Measurements from ENCODE around the gene PPM1F.
"Not testable (repeated sequence)": the region's sequence is repeated elsewhere in the genome, so short reads cannot be mapped to it uniquely, and the experiment has no call there.

PPM1F gene

GRCh38 chr22:21894799-21895198 is 57.8 kb downstream of the PPM1F start:
- DNase-seq (ENCODE audit: low read depth in 2 of 2), result no peak

DNA sequence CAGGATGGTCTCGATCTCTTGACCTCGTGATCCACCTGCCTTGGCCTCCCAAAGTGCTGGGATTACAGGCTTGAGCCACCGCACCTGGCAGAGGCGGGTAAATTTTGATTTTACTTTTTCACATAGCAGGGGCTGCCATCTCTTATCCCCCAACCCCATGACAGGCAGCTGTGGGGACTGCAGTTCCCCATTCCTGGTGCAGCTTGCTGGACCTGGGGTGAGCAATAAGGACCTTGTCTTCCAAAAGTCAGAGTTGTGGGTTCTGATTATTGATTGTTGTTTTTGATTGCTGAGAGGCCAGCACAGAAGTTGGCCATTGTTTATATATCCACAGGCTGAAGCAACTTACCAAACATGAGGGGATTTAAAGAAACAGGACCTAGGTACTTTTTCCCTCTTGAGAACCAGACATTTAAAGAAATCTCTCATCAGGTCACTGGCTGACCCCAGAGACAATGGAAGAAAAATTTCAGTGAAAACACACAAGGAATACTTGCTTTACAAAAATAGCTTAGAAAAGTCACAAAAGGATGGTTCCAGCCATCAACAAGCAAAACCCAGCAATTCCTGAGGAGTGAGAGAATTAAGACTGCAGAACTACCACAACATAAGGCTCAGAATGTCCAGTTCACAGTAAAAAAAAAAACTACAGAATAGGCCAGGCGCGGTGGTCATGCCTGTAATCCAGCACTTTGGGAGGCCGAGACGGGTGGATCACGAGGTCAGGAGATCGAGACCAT is 63.2 kb downstream of the PPM1F start:
- DNase-seq (ENCODE audit: low read depth in 2 of 2), result no peak

DNA sequence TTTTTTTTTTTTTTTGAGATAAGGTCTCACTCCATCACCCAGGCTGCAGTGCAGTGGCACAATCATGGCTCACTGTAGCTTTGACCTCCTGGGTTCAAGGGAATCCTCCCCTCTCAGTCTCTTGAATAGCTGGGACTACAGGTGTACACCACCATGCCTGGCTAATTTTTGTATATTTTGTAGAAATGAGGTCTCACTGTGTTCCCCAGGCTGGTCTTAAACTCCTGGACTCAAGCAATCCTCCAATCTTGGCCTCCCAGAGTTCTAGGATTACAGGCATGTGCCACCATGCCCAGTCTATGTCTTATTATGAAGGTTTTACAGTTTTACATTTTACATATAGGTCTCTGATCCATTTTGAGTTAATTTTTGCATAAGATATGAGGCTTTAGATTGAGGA is 64.8 kb downstream of the PPM1F start:
- DNase-seq (ENCODE audit: low read depth in 2 of 2), result no peak

GRCh38 chr22:21883930-21884329 is 68.7 kb downstream of the PPM1F start:
- not testable (repeated sequence) for DNase-seq (ENCODE audit: low read depth in 2 of 2)

GRCh38 chr22:21882754-21883333 is 69.8 kb downstream of the PPM1F start:
- DNase-seq (ENCODE audit: low read depth in 2 of 2), result not testable (repeated sequence)

DNA sequence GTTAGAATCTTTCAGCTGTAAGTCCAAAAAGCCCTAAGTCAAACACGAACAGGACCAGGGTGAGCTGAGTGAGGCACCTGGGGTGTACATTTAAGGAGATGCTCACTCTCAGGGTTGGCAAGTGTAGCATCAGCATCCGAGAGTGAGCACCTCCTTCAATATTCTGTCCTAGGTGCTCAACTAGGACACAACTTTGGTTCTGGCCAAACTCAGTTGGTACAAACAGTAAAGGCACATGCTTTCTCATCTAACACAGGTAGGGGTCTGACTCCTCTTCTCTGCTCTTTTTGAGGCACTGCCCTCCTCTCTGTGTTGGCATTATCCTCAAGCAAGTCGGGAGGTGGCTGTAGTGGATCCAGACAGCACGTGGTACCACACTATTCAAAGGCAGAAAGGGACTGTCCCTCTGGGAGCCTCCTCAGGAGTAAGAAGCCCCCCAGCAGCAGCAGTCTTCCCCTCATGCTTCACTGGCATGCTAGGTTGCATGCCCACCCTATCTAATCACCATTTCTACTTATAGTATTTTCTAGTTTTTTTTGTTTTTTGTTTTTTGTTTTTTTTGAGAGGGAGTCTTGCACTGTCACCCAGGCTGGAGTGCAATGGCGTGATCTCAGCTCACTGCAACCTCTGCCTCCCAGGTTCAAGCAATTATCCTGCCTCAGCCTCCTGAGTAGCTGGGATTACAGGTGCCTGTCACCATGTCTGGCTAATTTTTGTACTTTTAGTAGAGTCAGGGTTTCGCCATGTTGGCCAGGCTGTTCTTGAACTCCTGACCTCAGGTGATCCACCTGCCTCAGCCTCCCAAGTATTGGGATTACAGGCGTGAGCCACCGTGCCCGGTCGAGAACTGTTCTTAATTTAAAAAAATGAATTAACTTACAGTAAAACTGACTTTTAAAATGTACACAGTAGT is 70.6 kb downstream of the PPM1F start:
- no peak for DNase-seq (ENCODE audit: low read depth in 2 of 2)

GRCh38 chr22:21876486-21877176 is 76.0 kb downstream of the PPM1F start:
- peak in 1 of 2 donors; percentile 9 for DNase-seq (ENCODE audit: low read depth in 2 of 2)

- DNase-seq (ENCODE audit: low read depth in 2 of 2), result not testable (repeated sequence)
Observed at GRCh38 chr22:21874953-21875352, 77.7 kb downstream of the PPM1F start.

DNA sequence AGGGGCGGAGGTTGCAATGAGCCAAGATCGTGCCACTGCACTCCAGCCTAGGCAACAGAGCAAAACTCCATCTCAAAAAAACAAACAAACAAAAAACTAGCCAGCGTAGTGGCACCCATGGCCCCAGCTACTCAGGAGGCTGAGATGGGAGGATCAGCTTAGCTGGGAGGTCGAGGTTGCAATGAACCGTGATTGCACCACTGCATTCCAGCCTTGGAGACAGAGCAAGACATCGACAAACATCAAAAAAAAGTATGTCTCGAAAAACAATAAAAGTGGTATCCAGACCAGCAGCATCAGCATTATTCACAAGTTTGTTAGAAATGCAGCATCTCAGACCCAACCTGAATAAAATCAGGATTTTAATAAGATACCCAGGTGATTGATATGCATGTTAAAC is 79.0 kb downstream of the PPM1F start:
- DNase-seq (ENCODE audit: low read depth in 2 of 2), result no peak

- DNase-seq (ENCODE audit: low read depth in 2 of 2), result not testable (repeated sequence)
Observed at GRCh38 chr22:21872741-21873140, 79.9 kb downstream of the PPM1F start.
